HT1080 (cell line): Measurements from ENCODE around the gene THOC3. TPM values are rescaled to one million over a fixed set of nuclear protein-coding genes. Genes with fewer than 3 reads are reported as not detected.
"Not testable (repeated sequence)": the region's sequence is repeated elsewhere in the genome, so short reads cannot be mapped to it uniquely, and the experiment has no call there.

Experiments
- DNase-seq: peaks from one replicate; pipeline ENCODE4 v3.0.0-alpha.2; 2015; ENCODE audit warnings: low read depth
- polyA plus RNA-seq, 2 experiments: library from polyadenylated mRNA; depleted of rRNA; stranded (reverse); fragments of >200 nt; gene quantifications; 2 replicates each; pipeline ENCODE4 v1.2.3, GENCODE V29; 2015
- total RNA-seq: library from RNA; depleted of rRNA; stranded (reverse); fragments of >200 nt; shearing (Covaris generic); gene quantifications from 2 replicates; pipeline ENCODE4 v1.2.3, GENCODE V29; 2014; rRNA removed

THOC3 gene
- total RNA-seq, result 116 and 118 TPM in 2 replicates
- 110 and 113 TPM in 2 replicates for polyA plus RNA-seq (2015; cell fraction: cytosol; rRNA removed)
- polyA plus RNA-seq (2015; cell fraction: nucleus; rRNA removed), result 54.9 and 60.7 TPM in 2 replicates

DNA sequence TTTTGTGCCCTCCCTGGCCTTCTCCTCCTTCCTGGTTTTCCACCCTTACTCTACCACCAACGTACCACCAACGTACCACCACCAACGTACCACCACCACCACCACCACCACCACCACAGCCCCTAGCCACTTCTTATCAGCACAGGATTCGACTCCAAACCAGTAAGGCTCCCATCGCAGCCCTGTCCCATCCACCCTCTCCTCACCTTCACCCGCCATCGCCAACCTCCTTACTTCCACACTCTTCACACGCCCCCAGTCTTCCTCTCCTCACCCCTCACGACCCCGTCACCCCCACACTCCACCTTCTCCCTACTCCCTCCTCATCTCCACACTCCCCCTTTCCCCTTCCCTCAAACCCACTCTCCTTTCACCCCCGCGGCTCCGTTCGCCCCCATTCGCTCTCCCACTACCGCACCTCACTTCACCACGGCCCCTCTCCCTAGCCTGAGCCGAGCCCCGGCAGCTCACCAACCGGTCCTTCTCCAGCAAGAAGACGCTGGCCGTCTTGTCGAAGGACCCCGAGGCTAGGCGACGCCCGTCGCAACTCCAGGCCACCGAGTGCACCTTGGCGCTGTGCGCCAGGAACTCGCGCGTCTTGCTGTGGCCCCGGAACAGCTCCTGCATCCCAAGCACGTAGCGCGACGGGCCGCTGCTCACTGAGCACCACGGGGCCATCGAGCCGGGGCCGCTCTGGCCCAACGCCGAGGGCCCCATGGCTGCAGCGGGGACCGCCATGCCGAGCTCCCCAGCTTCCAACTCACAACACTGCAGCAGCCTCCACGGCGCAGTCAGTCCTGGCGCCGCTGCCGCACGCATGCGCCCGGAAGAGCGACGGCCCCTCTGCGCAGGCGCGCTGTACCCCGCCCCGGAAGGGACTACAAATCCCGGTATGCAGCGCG is at the start of gene THOC3:
TSS of gene THOC3 (minus strand) at position 845 of the 902 bp plus-strand sequence. CDS start at position 738, 107 bp downstream.
- peak; percentile 60 for DNase-seq

DNA sequence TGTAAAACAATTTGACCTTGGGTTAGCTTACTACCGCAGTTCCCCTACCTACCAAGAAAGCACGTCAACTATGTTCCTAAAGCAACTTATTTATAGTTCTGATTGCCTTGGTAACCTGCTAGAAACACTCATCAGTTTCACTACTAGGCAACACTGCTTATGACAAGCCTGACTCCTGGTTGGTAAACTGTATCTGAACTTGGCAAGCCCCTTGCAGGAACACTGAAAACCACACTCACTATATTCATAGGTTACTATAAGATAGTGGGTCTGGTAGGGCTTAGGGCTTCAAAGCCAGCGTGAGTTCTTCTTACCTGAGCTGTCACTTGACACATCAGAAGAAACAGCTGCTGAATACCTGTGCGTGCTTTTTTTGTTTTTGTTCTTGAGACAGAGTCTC is 49.2 kb upstream of the THOC3 start:
- DNase-seq, result not testable (repeated sequence)

GRCh38 chr5:176014360-176014759 is 46.2 kb upstream of the THOC3 start:
- not testable (repeated sequence) for DNase-seq

DNA sequence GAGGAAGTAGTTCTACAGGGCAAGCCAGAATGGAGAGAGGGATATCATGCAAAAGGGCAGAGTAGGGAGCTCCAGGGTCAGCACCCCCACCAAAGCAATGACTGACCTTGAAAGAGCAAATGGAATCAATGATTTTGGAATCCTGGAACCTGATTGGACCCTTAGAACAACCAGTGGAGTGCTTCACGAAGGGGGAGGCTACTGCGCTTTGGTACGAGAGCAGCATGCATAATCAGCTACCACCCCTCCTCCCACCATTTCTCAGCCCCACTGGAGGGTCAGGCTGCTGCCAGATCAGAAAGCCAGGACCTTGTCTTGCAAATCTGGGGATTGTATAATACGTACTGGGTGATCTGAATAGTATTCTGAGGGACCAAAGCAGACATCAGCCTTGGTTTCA is 43.0 kb upstream of the THOC3 start:
- not testable (repeated sequence) for DNase-seq

DNA sequence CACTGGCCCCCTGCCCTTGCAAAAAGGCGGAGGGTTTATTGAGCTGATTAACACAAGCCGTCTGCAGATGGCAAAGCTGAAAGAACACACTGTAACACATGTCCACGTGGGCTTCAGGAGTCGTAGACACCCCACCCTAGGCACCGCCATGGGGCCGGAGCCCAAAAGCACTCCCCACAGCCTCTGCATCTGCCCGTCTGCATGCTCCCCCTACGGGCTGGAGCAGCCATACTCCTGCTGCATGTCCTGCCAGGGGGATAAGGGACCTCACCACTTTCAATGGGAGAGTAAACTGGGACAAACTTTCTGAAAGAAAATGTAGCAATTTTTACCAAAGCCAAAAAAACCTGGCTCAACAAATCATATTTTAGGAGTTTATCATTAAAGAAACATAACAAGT is 42.1 kb upstream of the THOC3 start:
- DNase-seq, result not testable (repeated sequence)

DNA sequence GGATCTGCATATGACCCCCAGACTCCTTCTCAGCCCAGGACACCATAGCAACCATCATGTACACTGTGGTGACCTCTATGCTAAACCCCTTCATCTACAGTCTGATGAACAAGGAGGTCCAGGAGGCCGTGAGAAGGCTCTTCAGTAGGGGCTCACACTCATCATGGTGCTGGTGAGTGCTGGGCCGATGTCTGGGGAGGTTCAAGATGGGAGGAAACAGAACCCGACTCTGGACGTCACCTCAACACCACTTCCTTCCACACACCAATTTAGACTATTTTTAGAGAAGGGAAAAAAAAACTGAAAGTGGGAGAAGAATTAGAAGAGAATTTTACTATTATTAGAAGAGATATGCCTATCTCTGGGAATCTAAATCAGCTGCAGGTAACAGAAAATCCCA is 39.1 kb upstream of the THOC3 start:
- not testable (repeated sequence) for DNase-seq

DNA sequence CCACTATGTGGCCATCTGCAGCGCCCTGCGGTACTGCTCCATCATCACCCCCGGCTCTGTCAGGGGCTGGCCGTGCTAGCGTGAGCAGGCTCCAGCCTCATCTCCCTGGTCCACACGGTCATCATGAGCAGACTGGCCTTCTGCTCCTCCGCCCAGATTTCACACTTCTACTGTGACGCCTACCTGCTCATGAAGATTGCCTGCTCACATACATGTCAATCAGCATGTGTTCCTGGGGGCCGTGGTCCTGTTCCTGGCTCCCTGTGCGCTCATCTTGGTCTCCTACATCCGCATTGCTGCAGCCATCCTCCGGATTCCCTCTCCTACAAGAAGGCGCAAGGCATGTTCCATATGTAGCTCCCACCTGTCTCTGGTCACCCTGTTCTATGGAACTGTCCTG is 38.7 kb upstream of the THOC3 start:
- DNase-seq, result not testable (repeated sequence)

GRCh38 chr5:175997979-175998378 is 29.9 kb upstream of the THOC3 start:
- DNase-seq, result not testable (repeated sequence)

DNA sequence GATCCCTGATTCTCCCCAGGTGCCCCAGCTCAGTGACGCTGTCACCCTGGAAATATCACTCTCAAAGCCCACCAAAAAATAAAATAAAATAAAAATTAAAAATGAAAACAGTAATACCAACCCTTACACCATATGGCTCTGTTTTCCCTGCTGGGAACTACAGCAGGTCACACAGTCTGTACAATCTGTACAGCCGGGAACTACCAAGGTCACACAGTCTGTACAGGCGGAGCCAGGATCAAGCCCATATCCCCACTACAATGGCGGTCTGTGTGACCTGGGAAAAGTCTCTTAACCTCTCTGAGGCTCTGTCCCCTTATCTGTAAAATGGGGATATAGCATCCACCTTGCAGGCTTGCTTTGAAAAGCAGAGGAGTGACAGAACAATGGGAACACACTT is 29.4 kb upstream of the THOC3 start:
- not testable (repeated sequence) for DNase-seq

- not testable (repeated sequence) for DNase-seq
Observed at GRCh38 chr5:175996791-175997190, 28.7 kb upstream of the THOC3 start.

- DNase-seq, result not testable (repeated sequence)
Observed at GRCh38 chr5:175995506-175995905, 27.4 kb upstream of the THOC3 start.

- DNase-seq, result not testable (repeated sequence)
Observed at GRCh38 chr5:175979371-175979995, 11.4 kb upstream of the THOC3 start.

- not testable (repeated sequence) for DNase-seq
Observed at GRCh38 chr5:175968381-175968780, 266 bp upstream of the THOC3 start.

- not testable (repeated sequence) for DNase-seq
Observed at GRCh38 chr5:175962329-175962728, 5.8 kb downstream of the THOC3 start.

DNA sequence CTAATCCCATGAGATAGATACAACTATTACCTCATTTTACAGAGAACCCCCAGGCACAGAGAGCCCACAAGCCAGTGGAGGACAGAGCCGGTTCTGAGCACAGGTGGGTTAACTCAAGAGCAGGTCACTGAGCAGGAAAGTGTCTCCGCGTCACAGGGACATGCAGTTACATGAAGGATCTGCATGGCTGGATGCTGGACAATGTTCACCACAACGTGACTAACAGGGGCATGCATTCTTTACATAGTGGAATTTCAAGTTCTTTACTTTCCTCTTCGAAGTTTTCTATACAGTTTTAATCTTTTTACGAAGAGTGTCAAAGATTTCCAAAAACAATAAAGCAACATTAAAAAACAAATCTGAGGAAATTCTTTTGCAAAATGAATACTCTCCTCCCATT is 7.9 kb downstream of the THOC3 start:
- not testable (repeated sequence) for DNase-seq

DNA sequence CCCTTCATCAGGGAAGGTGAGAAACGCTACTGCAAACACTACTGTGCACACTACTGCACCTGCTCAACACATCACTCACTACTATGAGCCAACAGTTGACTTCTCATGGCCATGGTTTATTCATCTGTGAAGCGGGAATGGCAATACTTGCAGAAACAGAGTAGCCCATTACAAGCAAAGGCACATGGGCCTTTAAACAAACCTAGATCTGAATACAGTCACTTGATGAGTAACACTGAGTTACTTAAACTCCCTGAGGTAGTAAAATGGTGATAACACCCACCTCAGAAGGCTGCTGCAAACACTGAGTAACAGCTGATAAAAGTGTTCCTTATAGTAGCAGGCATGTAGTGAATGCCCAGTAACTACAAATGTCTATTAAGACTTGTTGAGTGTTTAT is 9.6 kb downstream of the THOC3 start:
- not testable (repeated sequence) for DNase-seq

DNA sequence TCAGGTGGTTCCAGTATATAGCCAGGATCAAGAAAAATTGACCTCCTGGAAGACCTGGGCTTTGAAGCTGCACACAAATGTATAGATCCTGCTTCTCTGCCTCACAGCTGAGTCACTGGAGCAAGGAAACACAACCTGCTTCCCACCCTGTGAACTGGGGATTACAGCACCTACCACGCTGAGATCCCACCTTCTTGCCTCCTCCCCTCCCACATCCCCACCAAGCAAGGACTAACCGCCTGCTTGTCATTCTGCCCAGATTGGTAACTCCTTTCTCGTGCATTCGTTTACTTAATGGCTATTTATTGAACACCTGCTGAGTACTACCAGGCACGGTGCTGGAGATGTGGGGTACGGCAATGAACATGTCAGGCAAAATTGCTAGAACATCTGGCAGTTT is 14.0 kb downstream of the THOC3 start:
- not testable (repeated sequence) for DNase-seq

DNA sequence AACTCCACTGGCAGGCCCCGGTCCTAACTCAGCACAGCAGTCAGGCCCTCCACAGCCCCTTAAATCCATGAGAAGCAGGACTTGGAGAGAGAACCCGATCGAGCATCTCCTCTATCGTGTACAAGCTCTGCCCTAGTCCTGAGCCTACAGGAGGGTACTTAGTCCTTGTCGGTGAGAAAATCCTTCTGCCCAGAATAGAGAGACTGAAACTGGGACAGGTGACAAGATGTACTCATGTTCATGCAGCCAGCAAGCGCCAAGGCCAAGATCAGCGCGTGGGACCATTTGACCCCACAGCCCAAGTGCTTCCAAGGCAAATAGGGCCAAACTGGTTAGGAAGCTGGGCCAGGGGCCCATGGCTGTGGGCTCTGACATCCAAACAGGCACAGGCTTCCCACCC is 15.3 kb downstream of the THOC3 start:
- DNase-seq, result not testable (repeated sequence)

DNA sequence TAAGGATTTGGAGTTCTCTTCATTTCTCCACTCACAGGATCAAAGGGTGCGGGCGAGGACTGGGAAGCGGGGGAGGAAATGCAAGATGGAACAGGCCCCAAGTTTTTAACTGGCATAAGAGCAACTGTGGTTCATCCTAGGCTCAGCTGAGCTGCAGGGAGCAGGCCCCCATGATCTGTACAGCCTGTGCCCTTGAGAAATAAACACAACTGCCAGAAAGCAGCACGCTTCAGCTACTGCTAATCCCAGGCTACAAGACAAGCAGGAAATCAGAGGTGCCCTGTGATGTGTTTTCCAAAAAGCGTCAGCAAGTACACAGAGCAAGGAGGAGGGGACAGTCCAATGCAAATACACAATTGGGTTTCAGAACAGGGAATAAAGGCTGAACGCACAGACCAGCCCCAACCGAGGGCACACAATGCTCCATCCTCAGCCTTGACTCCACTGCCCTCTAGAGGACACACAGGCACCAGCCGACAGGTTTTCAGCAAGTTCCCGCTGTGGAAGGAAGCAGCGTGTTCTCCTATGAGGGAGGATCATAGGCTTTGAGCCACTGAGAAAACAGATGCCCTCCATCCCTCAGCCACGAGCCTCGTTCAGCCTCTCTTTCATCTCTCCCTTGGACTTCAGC is 16.7 kb downstream of the THOC3 start:
- DNase-seq, result not testable (repeated sequence)

DNA sequence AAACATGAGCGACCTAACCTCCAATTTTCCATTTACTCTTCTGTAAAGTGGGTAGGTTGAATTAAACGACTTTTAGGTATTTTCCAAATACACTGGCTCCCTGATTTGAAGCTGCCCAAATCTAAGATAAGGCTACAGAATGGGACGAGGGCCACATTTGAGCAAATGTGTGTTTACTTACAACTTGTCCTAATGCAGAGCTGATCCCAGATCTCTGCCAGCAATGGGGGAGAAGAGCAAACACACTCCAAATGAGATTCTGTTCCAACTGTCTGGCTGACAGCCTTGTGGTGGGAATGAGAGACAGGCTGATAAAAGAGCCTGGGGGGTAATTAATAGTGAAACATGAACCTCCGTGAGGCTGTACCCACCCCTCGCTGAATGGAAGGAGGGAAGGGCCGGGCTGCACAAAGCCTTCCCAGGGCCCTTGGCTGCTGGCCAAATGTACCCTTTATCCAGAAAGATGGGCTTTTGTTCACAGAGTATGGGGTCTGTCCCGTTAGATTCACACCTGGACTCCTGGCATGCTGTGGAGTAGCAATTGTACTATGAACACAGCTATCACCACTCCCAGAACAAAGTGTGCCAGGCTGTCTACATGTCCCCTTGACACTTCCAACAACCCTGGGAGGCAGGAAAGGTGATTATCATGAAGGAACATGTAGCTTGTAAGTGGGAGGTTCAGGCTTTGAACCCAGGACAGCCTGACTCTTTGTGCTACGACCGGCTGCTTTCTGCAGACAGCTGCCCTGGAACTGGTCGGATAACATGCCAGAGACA is 19.6 kb downstream of the THOC3 start:
- not testable (repeated sequence) for DNase-seq

GRCh38 chr5:175943253-175943652 is 24.9 kb downstream of the THOC3 start:
- DNase-seq, result not testable (repeated sequence)
